MM.1S (cell line): ENCODE measurements around the gene C19orf81.

Experiments
- CTCF ChIP-seq: fragments of 300-600 bp; sonication (generic); IDR thresholded peaks from 2 replicates; pipeline ENCODE4 v1.5.1; 2016; ENCODE audit warnings: antibody characterized with exemption, low read length, mixed read lengths
- EZH2 ChIP-seq: fragments of 300-600 bp; sonication (generic); optimal IDR thresholded peaks from 2 replicates; pipeline ENCODE3; 2017; ENCODE audit warnings: low read depth, mild to moderate bottlenecking, antibody characterized with exemption, low read length, mixed read lengths
- EZH2phosphoT487 ChIP-seq: fragments of 300-600 bp; sonication (generic); IDR thresholded peaks from 2 replicates; pipeline ENCODE4 v1.6.1; 2018; ENCODE audit warnings: antibody characterized with exemption, low read length

GRCh38 chr19:50629801-50630200, 19.4 kb upstream of the C19orf81 start:
- TF ChIP-seq CTCF (no peak), EZH2phosphoT487 (no peak), EZH2 (no peak)
